Ovary (tissue), 3 donors: ENCODE data around the gene ZNF585A.

Experiments
- POLR2A ChIP-seq: fragments of 450-650 bp; IDR thresholded peaks from one replicate; pipeline ENCODE4 v1.6.1; 2017; ENCODE audit warnings: antibody characterized with exemption, mild to moderate bottlenecking, moderate library complexity
- TF ChIP-seq, protein P1 (sequence below), 3 donors: fragments of 450-650 bp in 2 of 3; fragments of 200-600 bp in 1 of 3; IDR thresholded peaks; one replicate each; pipeline versions ENCODE4 v1.5.1 to v1.8.0; 2016 to 2022; ENCODE audit warnings: antibody characterized with exemption in 3 of 3, mild to moderate bottlenecking in 1 of 3
- donor health status: DM: no; HTN: no; CAD: no.

DNA sequence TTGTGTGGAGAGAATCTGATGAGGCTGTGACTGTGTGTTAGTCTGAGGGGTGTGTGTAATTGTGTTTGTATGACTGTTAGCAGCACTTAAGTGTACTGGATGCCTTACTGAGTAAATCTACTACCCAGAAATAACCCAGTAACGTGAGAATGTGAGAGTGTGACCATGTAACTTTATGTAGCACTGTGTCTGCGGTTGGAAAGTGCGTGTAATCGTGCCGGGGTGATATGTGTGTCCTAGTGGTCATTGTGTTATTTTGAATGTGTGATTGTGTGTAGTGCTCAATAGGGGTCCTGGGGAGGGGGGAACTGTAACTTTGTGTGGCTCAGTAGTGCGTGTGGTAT is 46.1 kb upstream of the ZNF585A start:
- TF ChIP-seq POLR2A = no peak
- TF ChIP-seq, protein P1, sequence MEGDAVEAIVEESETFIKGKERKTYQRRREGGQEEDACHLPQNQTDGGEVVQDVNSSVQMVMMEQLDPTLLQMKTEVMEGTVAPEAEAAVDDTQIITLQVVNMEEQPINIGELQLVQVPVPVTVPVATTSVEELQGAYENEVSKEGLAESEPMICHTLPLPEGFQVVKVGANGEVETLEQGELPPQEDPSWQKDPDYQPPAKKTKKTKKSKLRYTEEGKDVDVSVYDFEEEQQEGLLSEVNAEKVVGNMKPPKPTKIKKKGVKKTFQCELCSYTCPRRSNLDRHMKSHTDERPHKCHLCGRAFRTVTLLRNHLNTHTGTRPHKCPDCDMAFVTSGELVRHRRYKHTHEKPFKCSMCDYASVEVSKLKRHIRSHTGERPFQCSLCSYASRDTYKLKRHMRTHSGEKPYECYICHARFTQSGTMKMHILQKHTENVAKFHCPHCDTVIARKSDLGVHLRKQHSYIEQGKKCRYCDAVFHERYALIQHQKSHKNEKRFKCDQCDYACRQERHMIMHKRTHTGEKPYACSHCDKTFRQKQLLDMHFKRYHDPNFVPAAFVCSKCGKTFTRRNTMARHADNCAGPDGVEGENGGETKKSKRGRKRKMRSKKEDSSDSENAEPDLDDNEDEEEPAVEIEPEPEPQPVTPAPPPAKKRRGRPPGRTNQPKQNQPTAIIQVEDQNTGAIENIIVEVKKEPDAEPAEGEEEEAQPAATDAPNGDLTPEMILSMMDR (IDR thresholded peaks at IDR 0.05) = no peak
